Gastrocnemius medialis (tissue), 4 donors: ENCODE data around the gene ICOS.
"Not testable (repeated sequence)": the region's sequence is repeated elsewhere in the genome, so short reads cannot be mapped to it uniquely, and the experiment has no call there.

Source experiments
- POLR2A ChIP-seq, 2 donors: fragments of 450-650 bp; IDR thresholded peaks; one replicate each; pipeline ENCODE4 v1.6.1; 2017; ENCODE audit warnings: antibody characterized with exemption in 2 of 2, mild to moderate bottlenecking in 2 of 2, moderate library complexity in 2 of 2
- TF ChIP-seq, protein P1 (sequence below), 5 experiments: fragments of 450-650 bp in 3 of 5; fragments of 200-600 bp in 2 of 5; sonication (generic) in 2 of 5; IDR thresholded peaks in 4 of 5; conservative IDR thresholded peaks in 1 of 5; 1 replicate in 4 of 5; 2 replicates in 1 of 5; pipeline ENCODE4 v1.5.1; 2016 to 2019; ENCODE audit warnings: antibody characterized with exemption in 5 of 5, mild to moderate bottlenecking in 3 of 5, moderate library complexity in 3 of 5

GRCh38 chr2:203965190-203965589, 28.6 kb downstream of the ICOS start:
- TF ChIP-seq POLR2A (IDR thresholded peaks at IDR 0.05) = not testable (repeated sequence)
- TF ChIP-seq, protein P1, sequence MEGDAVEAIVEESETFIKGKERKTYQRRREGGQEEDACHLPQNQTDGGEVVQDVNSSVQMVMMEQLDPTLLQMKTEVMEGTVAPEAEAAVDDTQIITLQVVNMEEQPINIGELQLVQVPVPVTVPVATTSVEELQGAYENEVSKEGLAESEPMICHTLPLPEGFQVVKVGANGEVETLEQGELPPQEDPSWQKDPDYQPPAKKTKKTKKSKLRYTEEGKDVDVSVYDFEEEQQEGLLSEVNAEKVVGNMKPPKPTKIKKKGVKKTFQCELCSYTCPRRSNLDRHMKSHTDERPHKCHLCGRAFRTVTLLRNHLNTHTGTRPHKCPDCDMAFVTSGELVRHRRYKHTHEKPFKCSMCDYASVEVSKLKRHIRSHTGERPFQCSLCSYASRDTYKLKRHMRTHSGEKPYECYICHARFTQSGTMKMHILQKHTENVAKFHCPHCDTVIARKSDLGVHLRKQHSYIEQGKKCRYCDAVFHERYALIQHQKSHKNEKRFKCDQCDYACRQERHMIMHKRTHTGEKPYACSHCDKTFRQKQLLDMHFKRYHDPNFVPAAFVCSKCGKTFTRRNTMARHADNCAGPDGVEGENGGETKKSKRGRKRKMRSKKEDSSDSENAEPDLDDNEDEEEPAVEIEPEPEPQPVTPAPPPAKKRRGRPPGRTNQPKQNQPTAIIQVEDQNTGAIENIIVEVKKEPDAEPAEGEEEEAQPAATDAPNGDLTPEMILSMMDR (IDR thresholded peaks at IDR 0.05 in 4 of 5, conservative IDR thresholded peaks at IDR 0.05 in 1 of 5) = not testable (repeated sequence)
